GM12878 (cell line): ENCODE measurements around the gene TRAK2. TPM values are rescaled to one million over a fixed set of nuclear protein-coding genes. Genes with fewer than 3 reads are reported as not detected.

ENCODE experiments used
- TCF12 ChIP-seq: IDR thresholded peaks from 2 replicates; pipeline ENCODE4 v1.6.1; 2011; ENCODE audit warnings: low read depth, mild to moderate bottlenecking, low read length
- ZNF274 ChIP-seq: IDR thresholded peaks from one replicate; pipeline ENCODE4 v1.8.0; 2011; ENCODE audit not compliant: insufficient read length, insufficient read depth
- polyA plus RNA-seq, 11 experiments: library from polyadenylated mRNA; depleted of rRNA in 4 of 11; unstranded in 6 of 11; stranded (reverse) in 5 of 11; fragments of >200 nt; fragmentation: Nextera tagmentation in 4 of 11; fragmentation: Illumina TruSeq in 1 of 11; extraction: Ambion mirVana in 4 of 11; extraction: Trizol in 1 of 11; gene quantifications; 1 replicate in 1 of 11; 2 replicates in 10 of 11; pipeline versions ENCODE4 v1.2.1 to v1.2.3, GENCODE V29; 2011 to 2016; ENCODE audit warnings: inconsistent platforms in 2 of 11, missing spikeins in 2 of 11, low read depth in 1 of 11
- total RNA-seq, 4 experiments: library from RNA; depleted of rRNA in 3 of 4; stranded (reverse); fragments of >200 nt in 3 of 4; fragmentation: Illumina TruSeq in 1 of 4; extraction: Trizol in 1 of 4; gene quantifications; 2 replicates each; pipeline versions ENCODE4 v1.2.1 to v1.2.3, GENCODE V29; 2013 to 2021
- TF ChIP-seq, protein P1 (sequence below): fragments of 450-650 bp; IDR thresholded peaks from 2 replicates; pipeline ENCODE4 v1.6.1; 2017; ENCODE audit warnings: mild to moderate bottlenecking, moderate library complexity
- TF ChIP-seq, protein P2 (sequence below): IDR thresholded peaks from 2 replicates; pipeline ENCODE4 v1.6.1; 2012; ENCODE audit warnings: improper control_type of control experiment, low read depth, low read length; ENCODE audit not compliant: insufficient replicate concordance

The TRAK2 gene
- total and polyA plus RNA-seq, 10 of the 15 experiments (the other 5 are each of a cell fraction or from before 2014, with no cell fraction given), result 5.2 to 20.0 (median 11.8) TPM

DNA sequence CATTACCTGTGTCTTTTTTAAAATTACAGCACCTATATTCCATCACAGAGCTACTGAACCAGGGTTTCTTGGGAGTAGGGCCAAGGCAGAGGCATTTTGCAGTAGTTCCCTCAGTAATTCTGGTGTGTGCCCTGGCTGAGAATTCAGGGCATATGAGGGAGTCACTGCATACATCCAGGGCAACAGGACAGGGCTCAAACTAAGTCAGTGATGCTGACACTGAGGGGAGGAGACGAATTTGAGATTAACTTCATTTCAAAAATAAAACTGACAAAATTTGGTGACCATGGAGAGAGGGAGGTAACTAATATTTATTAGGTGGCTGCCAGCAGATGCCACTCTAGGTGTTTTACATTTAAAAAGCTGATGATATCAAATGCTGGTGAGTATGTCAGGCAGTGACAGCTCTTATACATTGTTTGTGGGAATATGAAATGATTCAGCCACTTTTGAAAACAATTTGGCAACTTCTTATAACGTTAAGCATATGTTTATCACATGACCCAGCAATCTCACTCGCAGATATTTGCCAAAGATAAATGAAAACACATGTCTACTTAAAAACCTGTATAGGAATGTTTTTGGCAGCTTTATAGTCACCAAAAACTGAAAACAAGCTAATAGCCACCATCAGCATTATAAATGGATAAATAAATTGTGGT is 20.6 kb upstream of the TRAK2 start (continued):
- TF ChIP-seq ZNF274 (no peak), TCF12 (no peak)
- TF ChIP-seq, protein P1, sequence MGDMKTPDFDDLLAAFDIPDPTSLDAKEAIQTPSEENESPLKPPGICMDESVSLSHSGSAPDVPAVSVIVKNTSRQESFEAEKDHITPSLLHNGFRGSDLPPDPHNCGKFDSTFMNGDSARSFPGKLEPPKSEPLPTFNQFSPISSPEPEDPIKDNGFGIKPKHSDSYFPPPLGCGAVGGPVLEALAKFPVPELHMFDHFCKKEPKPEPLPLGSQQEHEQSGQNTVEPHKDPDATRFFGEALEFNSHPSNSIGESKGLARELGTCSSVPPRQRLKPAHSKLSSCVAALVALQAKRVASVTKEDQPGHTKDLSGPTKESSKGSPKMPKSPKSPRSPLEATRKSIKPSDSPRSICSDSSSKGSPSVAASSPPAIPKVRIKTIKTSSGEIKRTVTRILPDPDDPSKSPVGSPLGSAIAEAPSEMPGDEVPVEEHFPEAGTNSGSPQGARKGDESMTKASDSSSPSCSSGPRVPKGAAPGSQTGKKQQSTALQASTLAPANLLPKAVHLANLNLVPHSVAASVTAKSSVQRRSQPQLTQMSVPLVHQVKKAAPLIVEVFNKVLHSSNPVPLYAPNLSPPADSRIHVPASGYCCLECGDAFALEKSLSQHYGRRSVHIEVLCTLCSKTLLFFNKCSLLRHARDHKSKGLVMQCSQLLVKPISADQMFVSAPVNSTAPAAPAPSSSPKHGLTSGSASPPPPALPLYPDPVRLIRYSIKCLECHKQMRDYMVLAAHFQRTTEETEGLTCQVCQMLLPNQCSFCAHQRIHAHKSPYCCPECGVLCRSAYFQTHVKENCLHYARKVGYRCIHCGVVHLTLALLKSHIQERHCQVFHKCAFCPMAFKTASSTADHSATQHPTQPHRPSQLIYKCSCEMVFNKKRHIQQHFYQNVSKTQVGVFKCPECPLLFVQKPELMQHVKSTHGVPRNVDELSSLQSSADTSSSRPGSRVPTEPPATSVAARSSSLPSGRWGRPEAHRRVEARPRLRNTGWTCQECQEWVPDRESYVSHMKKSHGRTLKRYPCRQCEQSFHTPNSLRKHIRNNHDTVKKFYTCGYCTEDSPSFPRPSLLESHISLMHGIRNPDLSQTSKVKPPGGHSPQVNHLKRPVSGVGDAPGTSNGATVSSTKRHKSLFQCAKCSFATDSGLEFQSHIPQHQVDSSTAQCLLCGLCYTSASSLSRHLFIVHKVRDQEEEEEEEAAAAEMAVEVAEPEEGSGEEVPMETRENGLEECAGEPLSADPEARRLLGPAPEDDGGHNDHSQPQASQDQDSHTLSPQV, result no peak
- TF ChIP-seq, protein P2, sequence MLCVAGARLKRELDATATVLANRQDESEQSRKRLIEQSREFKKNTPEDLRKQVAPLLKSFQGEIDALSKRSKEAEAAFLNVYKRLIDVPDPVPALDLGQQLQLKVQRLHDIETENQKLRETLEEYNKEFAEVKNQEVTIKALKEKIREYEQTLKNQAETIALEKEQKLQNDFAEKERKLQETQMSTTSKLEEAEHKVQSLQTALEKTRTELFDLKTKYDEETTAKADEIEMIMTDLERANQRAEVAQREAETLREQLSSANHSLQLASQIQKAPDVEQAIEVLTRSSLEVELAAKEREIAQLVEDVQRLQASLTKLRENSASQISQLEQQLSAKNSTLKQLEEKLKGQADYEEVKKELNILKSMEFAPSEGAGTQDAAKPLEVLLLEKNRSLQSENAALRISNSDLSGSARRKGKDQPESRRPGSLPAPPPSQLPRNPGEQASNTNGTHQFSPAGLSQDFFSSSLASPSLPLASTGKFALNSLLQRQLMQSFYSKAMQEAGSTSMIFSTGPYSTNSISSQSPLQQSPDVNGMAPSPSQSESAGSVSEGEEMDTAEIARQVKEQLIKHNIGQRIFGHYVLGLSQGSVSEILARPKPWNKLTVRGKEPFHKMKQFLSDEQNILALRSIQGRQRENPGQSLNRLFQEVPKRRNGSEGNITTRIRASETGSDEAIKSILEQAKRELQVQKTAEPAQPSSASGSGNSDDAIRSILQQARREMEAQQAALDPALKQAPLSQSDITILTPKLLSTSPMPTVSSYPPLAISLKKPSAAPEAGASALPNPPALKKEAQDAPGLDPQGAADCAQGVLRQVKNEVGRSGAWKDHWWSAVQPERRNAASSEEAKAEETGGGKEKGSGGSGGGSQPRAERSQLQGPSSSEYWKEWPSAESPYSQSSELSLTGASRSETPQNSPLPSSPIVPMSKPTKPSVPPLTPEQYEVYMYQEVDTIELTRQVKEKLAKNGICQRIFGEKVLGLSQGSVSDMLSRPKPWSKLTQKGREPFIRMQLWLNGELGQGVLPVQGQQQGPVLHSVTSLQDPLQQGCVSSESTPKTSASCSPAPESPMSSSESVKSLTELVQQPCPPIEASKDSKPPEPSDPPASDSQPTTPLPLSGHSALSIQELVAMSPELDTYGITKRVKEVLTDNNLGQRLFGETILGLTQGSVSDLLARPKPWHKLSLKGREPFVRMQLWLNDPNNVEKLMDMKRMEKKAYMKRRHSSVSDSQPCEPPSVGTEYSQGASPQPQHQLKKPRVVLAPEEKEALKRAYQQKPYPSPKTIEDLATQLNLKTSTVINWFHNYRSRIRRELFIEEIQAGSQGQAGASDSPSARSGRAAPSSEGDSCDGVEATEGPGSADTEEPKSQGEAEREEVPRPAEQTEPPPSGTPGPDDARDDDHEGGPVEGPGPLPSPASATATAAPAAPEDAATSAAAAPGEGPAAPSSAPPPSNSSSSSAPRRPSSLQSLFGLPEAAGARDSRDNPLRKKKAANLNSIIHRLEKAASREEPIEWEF, result no peak
